OCI-LY1 (cell line): ENCODE data around the gene PLEKHG2.

Experiments used
- H2AFZ ChIP-seq: fragments of 200-600 bp; sonication (generic), shearing (Covaris generic); 2 replicates; pipeline ENCODE4 v1.6.0; 2014; ENCODE audit warnings: antibody characterized with exemption, mild to moderate bottlenecking, low read length
- H3F3A ChIP-seq: fragments of 200-600 bp; sonication (generic), shearing (Covaris generic); 2 replicates; pipeline ENCODE4 v1.6.0; 2014; ENCODE audit warnings: mild to moderate bottlenecking, antibody characterized with exemption, low read length, moderate library complexity; ENCODE audit not compliant: insufficient read depth
- H3K27ac ChIP-seq: fragments of 200-600 bp; sonication (generic); 2 replicates; pipeline ENCODE4 v1.5.1; 2014; ENCODE audit warnings: low read length, mixed run types, mild to moderate bottlenecking, low read depth; ENCODE audit not compliant: poor library complexity, severe bottlenecking
- H3K27me3 ChIP-seq: fragments of 200-600 bp; sonication (generic); 2 replicates; pipeline ENCODE4 v1.6.0; 2014; ENCODE audit warnings: antibody characterized with exemption, mild to moderate bottlenecking, low read length, moderate library complexity; ENCODE audit not compliant: insufficient read depth
- H3K36me3 ChIP-seq: fragments of 200-600 bp; sonication (generic); 2 replicates; pipeline ENCODE4 v1.6.1; 2014; ENCODE audit warnings: mild to moderate bottlenecking, antibody characterized with exemption, low read length, moderate library complexity, mixed read lengths; ENCODE audit not compliant: insufficient read depth
- H3K4me1 ChIP-seq: fragments of 200-600 bp; sonication (generic); 2 replicates; pipeline ENCODE4 v1.5.1; 2014; ENCODE audit warnings: mild to moderate bottlenecking, low read length, moderate library complexity; ENCODE audit not compliant: insufficient read depth, severe bottlenecking
- H3K4me2 ChIP-seq: fragments of 200-600 bp; sonication (generic), shearing (Covaris generic); 2 replicates; pipeline ENCODE4 v1.6.1; 2014; ENCODE audit warnings: low read length
- H3K4me3 ChIP-seq: fragments of 200-600 bp; sonication (generic); 2 replicates; pipeline ENCODE4 v1.5.1; 2014; ENCODE audit warnings: low read length, low read depth, mild to moderate bottlenecking, mixed read lengths; ENCODE audit not compliant: poor library complexity, severe bottlenecking
- H3K79me2 ChIP-seq: fragments of 200-600 bp; shearing (Covaris generic); 2 replicates; pipeline ENCODE4 v1.6.1; 2016; ENCODE audit warnings: mixed run types, low read length, mixed read lengths; ENCODE audit not compliant: insufficient read depth
- H3K9ac ChIP-seq: fragments of 200-600 bp; sonication (generic), shearing (Covaris generic); 2 replicates; pipeline ENCODE4 v1.6.1; 2014; ENCODE audit warnings: mild to moderate bottlenecking, low read length, mixed read lengths
- H3K9me2 ChIP-seq: fragments of 200-600 bp; sonication (generic), shearing (Covaris generic); 2 replicates; pipeline ENCODE4 v1.6.1; 2014; ENCODE audit warnings: low read depth, mild to moderate bottlenecking, low read length, mixed read lengths
- H3K9me3 ChIP-seq: fragments of 200-600 bp; shearing (Covaris generic); 2 replicates; pipeline ENCODE4 v1.6.1; 2014; ENCODE audit warnings: low read length, mixed read lengths
- H4K20me1 ChIP-seq: fragments of 200-600 bp; sonication (generic), shearing (Covaris generic); 2 replicates; pipeline ENCODE4 v1.6.0; 2016; ENCODE audit warnings: mild to moderate bottlenecking, low read length; ENCODE audit not compliant: insufficient read depth
- EZH2 ChIP-seq: fragments of 200-600 bp; sonication (generic), shearing (Covaris generic); IDR thresholded peaks from 2 replicates; pipeline ENCODE4 v1.8.0; 2017; ENCODE audit warnings: borderline replicate concordance, mixed run types, mild to moderate bottlenecking, antibody characterized with exemption, low read length, moderate library complexity, mixed read lengths
- TF ChIP-seq, protein P1 (sequence below): fragments of 200-600 bp; sonication (generic), shearing (Covaris generic); IDR thresholded peaks from 2 replicates; pipeline ENCODE4 v1.5.1; 2017; ENCODE audit warnings: mild to moderate bottlenecking, antibody characterized with exemption, low read length, moderate library complexity, mixed read lengths

Gene PLEKHG2

DNA sequence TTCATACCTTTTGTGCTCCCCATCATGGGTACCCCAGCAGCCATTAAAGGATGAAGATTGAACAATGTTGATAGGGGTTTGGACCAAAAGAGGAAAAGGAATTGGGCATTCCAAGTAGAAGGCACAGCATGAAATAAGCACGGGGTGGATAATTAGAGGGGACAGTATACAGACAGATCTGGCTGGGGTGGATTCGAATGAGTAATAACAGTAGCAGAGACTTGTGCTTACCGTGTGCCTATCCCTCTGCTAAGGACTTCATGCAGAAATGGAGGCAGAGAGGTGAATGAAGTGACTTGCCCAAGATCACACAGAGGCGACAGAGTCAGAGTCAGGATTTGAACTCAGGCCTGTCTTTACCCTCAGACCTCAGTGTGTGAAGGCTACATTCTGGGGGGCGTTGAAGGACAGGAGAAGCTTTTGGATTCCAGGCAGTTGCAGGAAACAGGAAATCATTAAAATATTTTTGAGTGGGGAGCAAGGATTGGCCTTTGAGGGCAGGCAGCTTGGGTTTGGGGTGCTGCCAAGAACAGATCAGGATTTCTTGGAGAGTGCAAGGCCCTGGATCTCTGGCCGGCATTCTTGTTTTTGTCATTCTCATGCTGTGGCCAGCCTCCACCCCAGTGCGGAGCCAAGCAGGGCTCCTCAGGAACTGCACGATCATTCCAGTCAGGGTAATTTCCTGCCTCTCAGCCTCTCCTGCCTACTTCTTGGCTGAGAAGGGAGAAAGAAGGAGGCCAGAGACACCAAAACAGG, 40.2 kb upstream of the PLEKHG2 start:
- no peak overlapping the region for H3K4me3 ChIP-seq
- no peaks in the 10 kb centered on the region for H3K9me3 ChIP-seq
- no peak for TF ChIP-seq EZH2
- TF ChIP-seq, protein P1, sequence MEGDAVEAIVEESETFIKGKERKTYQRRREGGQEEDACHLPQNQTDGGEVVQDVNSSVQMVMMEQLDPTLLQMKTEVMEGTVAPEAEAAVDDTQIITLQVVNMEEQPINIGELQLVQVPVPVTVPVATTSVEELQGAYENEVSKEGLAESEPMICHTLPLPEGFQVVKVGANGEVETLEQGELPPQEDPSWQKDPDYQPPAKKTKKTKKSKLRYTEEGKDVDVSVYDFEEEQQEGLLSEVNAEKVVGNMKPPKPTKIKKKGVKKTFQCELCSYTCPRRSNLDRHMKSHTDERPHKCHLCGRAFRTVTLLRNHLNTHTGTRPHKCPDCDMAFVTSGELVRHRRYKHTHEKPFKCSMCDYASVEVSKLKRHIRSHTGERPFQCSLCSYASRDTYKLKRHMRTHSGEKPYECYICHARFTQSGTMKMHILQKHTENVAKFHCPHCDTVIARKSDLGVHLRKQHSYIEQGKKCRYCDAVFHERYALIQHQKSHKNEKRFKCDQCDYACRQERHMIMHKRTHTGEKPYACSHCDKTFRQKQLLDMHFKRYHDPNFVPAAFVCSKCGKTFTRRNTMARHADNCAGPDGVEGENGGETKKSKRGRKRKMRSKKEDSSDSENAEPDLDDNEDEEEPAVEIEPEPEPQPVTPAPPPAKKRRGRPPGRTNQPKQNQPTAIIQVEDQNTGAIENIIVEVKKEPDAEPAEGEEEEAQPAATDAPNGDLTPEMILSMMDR: no peak
- no peaks in the 10 kb centered on the region for H3K27me3 ChIP-seq
- H3F3A ChIP-seq: no peaks in the 10 kb centered on the region
- no peaks in the 10 kb centered on the region for H3K4me1 ChIP-seq
- H2AFZ ChIP-seq: no peak overlapping the region
- H3K27ac ChIP-seq: no peak overlapping the region
- H3K4me2 ChIP-seq: no peak overlapping the region
- H3K36me3 ChIP-seq: peaks cover 74% of the 10 kb centered on the region
- no peak overlapping the region for H3K9ac ChIP-seq
- no peaks in the 10 kb centered on the region for H3K79me2 ChIP-seq
- H4K20me1 ChIP-seq: no peaks in the 10 kb centered on the region
- no peaks in the 10 kb centered on the region for H3K9me2 ChIP-seq

DNA sequence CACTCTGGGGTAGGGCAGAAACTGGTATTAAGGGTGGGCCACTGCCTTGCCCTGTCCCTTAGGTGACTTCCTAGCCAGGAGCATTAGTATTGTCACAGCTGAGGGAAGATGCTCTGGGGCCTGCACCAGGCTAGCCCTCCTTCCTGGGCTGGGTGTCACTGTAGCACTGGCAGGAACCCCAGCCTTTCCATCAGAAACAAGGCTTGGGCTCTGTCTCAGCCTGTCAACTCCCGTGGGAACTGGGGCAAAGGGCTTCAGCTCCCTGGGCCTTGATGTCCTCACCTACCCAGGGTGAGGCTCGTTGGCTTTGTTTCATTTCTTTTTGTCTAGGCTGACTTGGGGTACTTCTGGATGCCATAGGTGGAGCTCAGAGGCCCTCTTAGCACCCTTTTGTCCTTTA, 39.5 kb upstream of the PLEKHG2 start:
- no peak overlapping the region for H3K4me2 ChIP-seq
- H3K36me3 ChIP-seq: peaks cover 81% of the 10 kb centered on the region

DNA sequence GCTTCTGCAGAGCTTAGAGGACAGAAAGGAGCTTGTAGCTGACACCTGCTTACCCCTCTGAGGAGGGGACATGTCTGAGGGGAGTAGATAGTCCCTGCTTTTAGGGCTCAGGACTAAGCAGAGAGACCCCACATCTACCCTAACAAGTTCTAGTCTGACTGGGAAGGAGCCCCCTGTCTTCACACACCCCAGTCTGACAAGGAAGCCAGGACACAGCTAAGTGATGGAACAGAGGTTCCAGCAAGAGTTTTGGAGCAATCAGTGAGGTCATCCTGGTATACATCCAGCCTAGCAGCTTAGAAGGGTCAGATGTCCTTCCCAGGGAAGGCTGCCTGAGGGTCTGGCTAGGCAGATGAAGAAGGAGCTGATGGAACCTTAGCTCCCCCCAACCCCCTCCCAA, 36.5 kb upstream of the PLEKHG2 start:
- no peak overlapping the region for H3K27ac ChIP-seq
- no peaks in the 10 kb centered on the region for H3K9me2 ChIP-seq
- no peak for TF ChIP-seq EZH2
- no peak overlapping the region for H3K4me3 ChIP-seq
- H3K4me2 ChIP-seq: no peak overlapping the region
- no peak overlapping the region for H2AFZ ChIP-seq
- H4K20me1 ChIP-seq: no peaks in the 10 kb centered on the region
- no peaks in the 10 kb centered on the region for H3K79me2 ChIP-seq
- no peak overlapping the region for H3K9ac ChIP-seq
- no peaks in the 10 kb centered on the region for H3K4me1 ChIP-seq
- peaks cover 83% of the 10 kb centered on the region for H3K36me3 ChIP-seq
- H3F3A ChIP-seq: no peaks in the 10 kb centered on the region
- H3K27me3 ChIP-seq: no peaks in the 10 kb centered on the region
- H3K9me3 ChIP-seq: no peaks in the 10 kb centered on the region

More for the DNA sequence above, 39.5 kb upstream of the PLEKHG2 start:
- H3F3A ChIP-seq: no peaks in the 10 kb centered on the region
- H3K79me2 ChIP-seq: no peaks in the 10 kb centered on the region
- H3K27me3 ChIP-seq: no peaks in the 10 kb centered on the region
- H3K4me1 ChIP-seq: no peaks in the 10 kb centered on the region
- H3K9me3 ChIP-seq: no peaks in the 10 kb centered on the region
- no peaks in the 10 kb centered on the region for H4K20me1 ChIP-seq
- H3K4me3 ChIP-seq: no peak overlapping the region
- H2AFZ ChIP-seq: no peak overlapping the region
- no peak for TF ChIP-seq EZH2
- TF ChIP-seq, protein P1: no peak
- no peaks in the 10 kb centered on the region for H3K9me2 ChIP-seq
- no peak overlapping the region for H3K9ac ChIP-seq
- no peak overlapping the region for H3K27ac ChIP-seq
